Measurements from ENCODE around the gene MYH6.

GRCh38 chr14:23396126-23396525 is 11.9 kb downstream of the MYH6 start:
- TF ChIP-seq CTCF (IDR thresholded peaks at IDR 0.05; ENCODE audit: insufficient read depth, low read length) (no peak), GABPA (IDR thresholded peaks at IDR 0.05; ENCODE audit: low read depth) (no peak), POLR2AphosphoS5 (IDR thresholded peaks at IDR 0.05; ENCODE audit: low read depth) (no peak), REST (IDR thresholded peaks at IDR 0.05; ENCODE audit: insufficient replicate concordance, low read depth) (no peak)

All from HL-60 (cell line).